H9 (cell line): Measurements from ENCODE around the gene NEDD4L. TPM values are rescaled to one million over a fixed set of nuclear protein-coding genes. Genes with fewer than 3 reads are reported as not detected.

Experiments used
- DNase-seq: peaks from one replicate; pipeline ENCODE4 v3.0.0-alpha.2; 2017
- H2AFZ ChIP-seq: one replicate; pipeline ENCODE4 v1.6.1; 2013; ENCODE audit warnings: mild to moderate bottlenecking, low read length, control low read depth, moderate library complexity
- H2AK5ac ChIP-seq: 2 replicates; pipeline ENCODE4 v1.6.1; 2013; ENCODE audit warnings: low read length, control low read depth, mixed read lengths; ENCODE audit not compliant: insufficient read length
- H2BK120ac ChIP-seq: one replicate; pipeline ENCODE4 v1.6.1; 2013; ENCODE audit warnings: low read depth, mild to moderate bottlenecking, low read length, control low read depth, inconsistent platforms; ENCODE audit not compliant: poor library complexity, severe bottlenecking
- H2BK12ac ChIP-seq: 2 replicates; pipeline ENCODE4 v1.6.1; 2013; ENCODE audit warnings: low read length, control low read depth, mixed read lengths, low read depth; ENCODE audit not compliant: insufficient read length
- H2BK15ac ChIP-seq: 2 replicates; pipeline ENCODE4 v1.6.1; 2013; ENCODE audit warnings: low read depth, low read length, control low read depth
- H2BK20ac ChIP-seq: one replicate; pipeline ENCODE4 v1.6.1; 2013; ENCODE audit warnings: low read depth, mild to moderate bottlenecking, low read length, control low read depth, inconsistent platforms; ENCODE audit not compliant: poor library complexity, severe bottlenecking
- H2BK5ac ChIP-seq: 2 replicates; pipeline ENCODE4 v1.6.1; 2013; ENCODE audit warnings: low read length, control low read depth, mixed read lengths; ENCODE audit not compliant: insufficient read length
- H3K14ac ChIP-seq: 2 replicates; pipeline ENCODE4 v1.6.1; 2013; ENCODE audit warnings: low read length, control low read depth; ENCODE audit not compliant: insufficient read depth
- H3K18ac ChIP-seq: 2 replicates; pipeline ENCODE4 v1.6.1; 2013; ENCODE audit warnings: low read depth, mild to moderate bottlenecking, mixed read lengths, low read length, control low read depth; ENCODE audit not compliant: insufficient read length
- H3K23ac ChIP-seq: 2 replicates; pipeline ENCODE4 v1.6.1; 2013; ENCODE audit warnings: low read length, control low read depth, mixed read lengths, low read depth; ENCODE audit not compliant: insufficient read length
- H3K23me2 ChIP-seq: 2 replicates; pipeline ENCODE4 v1.6.1; 2013; ENCODE audit warnings: low read depth, mild to moderate bottlenecking, mixed read lengths, low read length, control low read depth; ENCODE audit not compliant: insufficient read length, poor library complexity, severe bottlenecking
- H3K27ac ChIP-seq: 2 replicates; pipeline ENCODE4 v1.5.1; 2013; ENCODE audit warnings: low read length, control low read depth, mixed read lengths, low read depth; ENCODE audit not compliant: insufficient read length
- H3K27me3 ChIP-seq: 2 replicates; pipeline ENCODE4 v1.6.1; 2013; ENCODE audit warnings: low read length, control low read depth, inconsistent platforms; ENCODE audit not compliant: insufficient read depth
- H3K4ac ChIP-seq: 2 replicates; pipeline ENCODE4 v1.6.1; 2013; ENCODE audit warnings: low read depth, mild to moderate bottlenecking, control low read depth, inconsistent platforms, low read length, moderate library complexity
- H3K4me1 ChIP-seq: 2 replicates; pipeline ENCODE4 v1.6.1; 2013; ENCODE audit warnings: low read length, control low read depth, inconsistent platforms; ENCODE audit not compliant: insufficient read depth
- H3K4me2 ChIP-seq: 2 replicates; pipeline ENCODE4 v1.6.1; 2013; ENCODE audit warnings: low read length, control low read depth, mixed read lengths; ENCODE audit not compliant: insufficient read length, insufficient read depth
- H3K56ac ChIP-seq: 2 replicates; pipeline ENCODE4 v1.6.1; 2013; ENCODE audit warnings: low read depth, mild to moderate bottlenecking, mixed read lengths, low read length, control low read depth; ENCODE audit not compliant: insufficient read length
- H3K79me1 ChIP-seq: 2 replicates; pipeline ENCODE4 v1.6.1; 2013; ENCODE audit warnings: low read depth, mild to moderate bottlenecking, moderate library complexity, low read length, control low read depth, inconsistent platforms; ENCODE audit not compliant: insufficient read depth, poor library complexity, severe bottlenecking
- H3K79me2 ChIP-seq: 2 replicates; pipeline ENCODE4 v1.6.1; 2013; ENCODE audit warnings: low read length, control low read depth, inconsistent platforms; ENCODE audit not compliant: insufficient read depth
- H3K9ac ChIP-seq: 2 replicates; pipeline ENCODE4 v1.6.1; 2013; ENCODE audit warnings: low read length, control low read depth, mixed read lengths; ENCODE audit not compliant: insufficient read length; ENCODE audit errors: extremely low read depth
- H3K9me3 ChIP-seq: one replicate; pipeline ENCODE4 v1.6.1; 2013; ENCODE audit warnings: low read depth, low read length, inconsistent platforms; ENCODE audit not compliant: control insufficient read depth
- H3T11ph ChIP-seq: one replicate; pipeline ENCODE4 v1.6.1; 2013; ENCODE audit warnings: mild to moderate bottlenecking, low read length, control low read depth, inconsistent platforms
- H4K20me1 ChIP-seq: one replicate; pipeline ENCODE4 v1.6.1; 2013; ENCODE audit not compliant: control insufficient read depth, insufficient read length, insufficient read depth
- H4K5ac ChIP-seq: 2 replicates; pipeline ENCODE4 v1.6.1; 2013; ENCODE audit warnings: low read depth, mild to moderate bottlenecking, mixed read lengths, low read length, control low read depth; ENCODE audit not compliant: insufficient read length
- H4K8ac ChIP-seq: replicated peaks from 2 replicates; pipeline ENCODE4 v1.6.1; 2013; ENCODE audit warnings: low read length, control low read depth, mixed read lengths, low read depth; ENCODE audit not compliant: insufficient read length
- H4K91ac ChIP-seq: 2 replicates; pipeline ENCODE4 v1.6.1; 2013; ENCODE audit warnings: low read depth, mild to moderate bottlenecking, moderate library complexity, mixed read lengths, low read length, control low read depth; ENCODE audit not compliant: insufficient read length
- H3K27ac Mint-ChIP-seq, 3 experiments: 2 replicates in 2 of 3; 3 replicates in 1 of 3; pipeline ENCODE4 v1.8.0; 2020 to 2021; ENCODE audit warnings: mixed read lengths in 3 of 3, mild to moderate bottlenecking in 1 of 3, moderate library complexity in 1 of 3
- H3K27me3 Mint-ChIP-seq: 2 replicates; pipeline ENCODE4 v1.8.0; 2021; ENCODE audit warnings: low read depth, mild to moderate bottlenecking, moderate library complexity, mixed read lengths
- H3K36me3 Mint-ChIP-seq, 3 experiments: 2 replicates in 2 of 3; 3 replicates in 1 of 3; pipeline ENCODE4 v1.8.0; 2020 to 2021; ENCODE audit warnings: low read depth in 3 of 3, mixed read lengths in 3 of 3; ENCODE audit not compliant: insufficient read depth in 1 of 3
- H3K4me1 Mint-ChIP-seq, 2 experiments: 2 replicates each; pipeline ENCODE4 v1.8.0; 2020; ENCODE audit warnings: mixed read lengths in 2 of 2
- H3K4me3 Mint-ChIP-seq, 2 experiments: 2 replicates in 1 of 2; 3 replicates in 1 of 2; pipeline ENCODE4 v1.8.0; 2020 to 2021; ENCODE audit warnings: mild to moderate bottlenecking in 2 of 2, mixed read lengths in 2 of 2, moderate library complexity in 1 of 2
- H3K9me3 Mint-ChIP-seq, 2 experiments: 2 replicates in 1 of 2; 3 replicates in 1 of 2; pipeline ENCODE4 v1.8.0; 2020; ENCODE audit warnings: mild to moderate bottlenecking in 2 of 2, mixed read lengths in 2 of 2, moderate library complexity in 1 of 2
- whole genome bisulfite sequencing: extraction: QIAGEN DNeasy Blood & Tissue Kit; methylation state at CpG from one replicate; pipeline ENCODE4 v1.1.7; 2013; ENCODE audit warnings: missing lambda C conversion rate, low lambda C conversion rate, mixed read lengths; ENCODE audit not compliant: insufficient read length; ENCODE audit errors: extremely low coverage; 5-methylcytosine and 5-hydroxymethylcytosine counted together
- total RNA-seq: library from RNA; stranded (reverse); gene quantifications from 2 replicates; pipeline ENCODE4 v1.2.1, GENCODE V29; 2021
- TF ChIP-seq, protein P1 (sequence below): fragments of 200-600 bp; sonication (generic); conservative IDR thresholded peaks from 3 replicates; pipeline ENCODE4 v1.8.0; 2021; ENCODE audit warnings: antibody characterized with exemption, mild to moderate bottlenecking

NEDD4L gene
- total RNA-seq, 1 experiment from 2014 or later, result 76.3 TPM

DNA sequence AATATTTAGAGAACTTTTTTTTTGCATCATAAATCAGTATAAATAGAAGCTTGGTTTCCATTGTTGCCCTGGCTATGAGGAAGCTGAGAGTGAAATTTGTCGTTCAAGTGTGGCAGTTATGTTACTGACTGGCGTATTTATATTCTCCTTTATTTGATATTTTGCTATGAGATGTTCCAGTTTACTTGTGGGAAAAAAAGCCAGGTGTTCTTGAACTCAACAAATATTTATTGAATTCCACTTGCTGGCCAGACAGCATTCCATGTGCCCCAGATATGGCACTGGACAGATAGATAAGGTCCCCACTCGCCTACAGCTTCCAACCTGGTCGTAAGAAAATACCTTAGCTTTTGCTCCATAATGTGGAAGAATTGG is 44.7 kb downstream of the NEDD4L start:
- H3K27ac Mint-ChIP-seq, result peak overlapping the region in 2 of 3 experiments; percentile 10 to 24; a peak in 2 of 7 replicates
- H3K9ac ChIP-seq, result no peak overlapping the region
- no peaks in the 10 kb centered on the region for H3K9me3 ChIP-seq
- no peak overlapping the region for H4K5ac ChIP-seq
- no peak overlapping the region for H3K27ac ChIP-seq
- no peak overlapping the region for H2AFZ ChIP-seq
- H3K4me1 Mint-ChIP-seq, result peaks cover 45 to 65% of the 10 kb centered on the region in 2 experiments
- DNase-seq, result no peak
- H4K8ac ChIP-seq, result no peak overlapping the region
- no peaks in the 10 kb centered on the region for H3K79me1 ChIP-seq
- TF ChIP-seq, protein P1, sequence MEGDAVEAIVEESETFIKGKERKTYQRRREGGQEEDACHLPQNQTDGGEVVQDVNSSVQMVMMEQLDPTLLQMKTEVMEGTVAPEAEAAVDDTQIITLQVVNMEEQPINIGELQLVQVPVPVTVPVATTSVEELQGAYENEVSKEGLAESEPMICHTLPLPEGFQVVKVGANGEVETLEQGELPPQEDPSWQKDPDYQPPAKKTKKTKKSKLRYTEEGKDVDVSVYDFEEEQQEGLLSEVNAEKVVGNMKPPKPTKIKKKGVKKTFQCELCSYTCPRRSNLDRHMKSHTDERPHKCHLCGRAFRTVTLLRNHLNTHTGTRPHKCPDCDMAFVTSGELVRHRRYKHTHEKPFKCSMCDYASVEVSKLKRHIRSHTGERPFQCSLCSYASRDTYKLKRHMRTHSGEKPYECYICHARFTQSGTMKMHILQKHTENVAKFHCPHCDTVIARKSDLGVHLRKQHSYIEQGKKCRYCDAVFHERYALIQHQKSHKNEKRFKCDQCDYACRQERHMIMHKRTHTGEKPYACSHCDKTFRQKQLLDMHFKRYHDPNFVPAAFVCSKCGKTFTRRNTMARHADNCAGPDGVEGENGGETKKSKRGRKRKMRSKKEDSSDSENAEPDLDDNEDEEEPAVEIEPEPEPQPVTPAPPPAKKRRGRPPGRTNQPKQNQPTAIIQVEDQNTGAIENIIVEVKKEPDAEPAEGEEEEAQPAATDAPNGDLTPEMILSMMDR, result no peak
- no peak overlapping the region for H2BK15ac ChIP-seq
- H3T11ph ChIP-seq, result no peak overlapping the region
- WGBS, result no CpG with 5 or more reads among the region's 4 CpGs
- H2BK20ac ChIP-seq, result no peak overlapping the region
- H3K36me3 Mint-ChIP-seq, result peaks cover 12 to 25% (median 20%) of the 10 kb centered on the region in 3 experiments
- H4K91ac ChIP-seq, result no peak overlapping the region
- H3K4me2 ChIP-seq, result no peak overlapping the region
- no peaks in the 10 kb centered on the region for H3K27me3 Mint-ChIP-seq
- no peak overlapping the region for H2BK5ac ChIP-seq
- peak overlapping the region; percentile 12 for H2BK120ac ChIP-seq
- peaks cover 21% of the 10 kb centered on the region for H3K4me1 ChIP-seq
- no peak overlapping the region for H3K23ac ChIP-seq
- H3K4ac ChIP-seq, result no peak overlapping the region
- peaks cover 11 to 16% of the 10 kb centered on the region in 2 experiments for H3K9me3 Mint-ChIP-seq
- no peaks in the 10 kb centered on the region for H3K27me3 ChIP-seq
- H3K18ac ChIP-seq, result no peak overlapping the region
- no peak overlapping the region for H3K14ac ChIP-seq
- H2AK5ac ChIP-seq, result no peak overlapping the region
- peaks cover 4% of the 10 kb centered on the region; the same call in 1 of the 2 replicates for H3K79me2 ChIP-seq
- H3K56ac ChIP-seq, result no peak overlapping the region
- no peaks in the 10 kb centered on the region for H3K23me2 ChIP-seq
- H3K4me3 Mint-ChIP-seq, result no peak overlapping the region
- no peak overlapping the region for H2BK12ac ChIP-seq
- no peaks in the 10 kb centered on the region for H4K20me1 ChIP-seq
